Fibroblast of skin of scalp (primary cell): Measurements from ENCODE around the gene WWTR1.

Source experiments
- DNase-seq: peaks from one replicate; pipeline ENCODE4 v3.0.0-alpha.2; 2013

WWTR1 gene

GRCh38 chr3:149564079-149564478, 93.7 kb downstream of the WWTR1 start:
- DNase-seq = peak; percentile 76

DNA sequence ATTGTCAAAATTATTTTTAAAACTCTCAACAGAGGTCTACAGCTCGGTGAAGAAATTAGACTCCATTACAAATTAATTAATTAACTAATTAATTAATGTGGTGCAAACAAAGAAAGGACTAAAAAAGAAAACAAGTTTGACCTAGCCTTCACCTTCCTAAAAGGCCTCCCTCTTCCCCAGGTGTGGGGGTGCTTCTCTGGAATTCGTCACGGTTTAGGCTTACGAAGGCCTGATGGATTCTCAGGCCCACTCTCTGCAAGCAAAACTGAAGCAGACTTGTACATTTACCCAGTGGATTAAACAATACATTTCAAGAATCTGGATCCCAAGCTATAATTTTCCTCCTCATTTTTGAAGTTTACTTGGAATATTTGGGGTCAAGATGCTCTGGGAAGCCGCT, 94.7 kb downstream of the WWTR1 start:
- no peak for DNase-seq

- peak; percentile 49 for DNase-seq
These were observed 97.2 kb downstream of the WWTR1 start for GRCh38 chr3:149560617-149561016.

- DNase-seq = peak; percentile 58
These were observed 97.8 kb downstream of the WWTR1 start for GRCh38 chr3:149560001-149560400.

- DNase-seq = no peak
These were observed 98.3 kb downstream of the WWTR1 start for GRCh38 chr3:149559525-149559924.

GRCh38 chr3:149555927-149556326, 101.9 kb downstream of the WWTR1 start:
- DNase-seq = peak; percentile 68

- DNase-seq = peak; percentile 32
These were observed 103.0 kb downstream of the WWTR1 start for GRCh38 chr3:149554826-149555225.

DNA sequence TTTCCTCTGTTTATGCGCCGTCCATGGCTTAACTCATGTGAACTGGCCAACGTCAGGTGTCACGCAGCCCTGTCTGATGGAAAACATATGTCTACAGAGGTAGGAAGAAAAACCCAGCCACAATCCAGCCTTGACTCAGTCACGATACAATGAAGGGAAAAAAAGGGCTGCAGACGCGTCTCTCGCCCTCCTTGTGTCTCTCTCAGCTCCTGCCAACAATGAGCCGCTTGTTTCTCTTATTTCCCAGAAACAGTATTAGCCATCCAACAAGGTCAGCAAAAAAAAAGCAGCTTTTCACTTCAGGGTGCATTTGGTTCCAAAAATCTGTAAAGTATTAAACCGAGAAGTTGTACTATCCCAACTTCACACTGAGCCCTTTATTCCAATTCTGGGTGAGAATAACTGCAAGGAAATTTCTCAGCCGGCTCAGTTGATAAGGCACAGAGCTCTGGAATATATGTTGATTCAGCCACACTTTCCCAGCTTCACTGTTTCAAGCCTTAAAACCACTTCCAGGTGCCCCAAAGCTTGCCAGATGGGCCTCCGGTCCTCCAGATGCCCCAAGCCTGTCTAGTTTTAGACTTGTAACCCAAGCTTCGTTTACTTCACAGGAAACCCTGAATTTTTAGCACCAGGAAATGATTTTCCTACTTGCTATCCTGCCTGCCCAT, 103.9 kb downstream of the WWTR1 start:
- DNase-seq = peak; percentile 67

DNA sequence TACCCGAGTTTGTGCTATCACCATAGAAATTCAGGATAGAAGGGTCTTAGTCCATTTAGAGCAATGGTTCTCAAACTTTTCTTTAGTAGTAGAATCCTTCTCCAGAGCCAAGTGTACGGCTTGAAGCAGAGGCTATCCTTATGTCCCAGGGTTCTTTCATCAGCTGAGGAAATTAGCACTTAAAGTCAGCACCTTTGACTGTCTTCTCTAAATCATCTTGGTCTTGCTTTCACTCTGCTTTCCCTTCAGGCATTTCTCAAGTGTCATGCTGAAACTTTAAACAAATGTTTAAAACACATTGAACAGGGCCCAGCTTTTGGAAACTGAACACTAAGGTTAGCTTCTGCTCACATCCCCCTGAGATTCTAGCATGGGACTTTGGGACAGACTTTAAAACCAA, 105.1 kb downstream of the WWTR1 start:
- no peak for DNase-seq

GRCh38 chr3:149551500-149551899, 106.3 kb downstream of the WWTR1 start:
- no peak for DNase-seq

- DNase-seq = no peak
These were observed 109.2 kb downstream of the WWTR1 start for GRCh38 chr3:149548669-149549065.

DNA sequence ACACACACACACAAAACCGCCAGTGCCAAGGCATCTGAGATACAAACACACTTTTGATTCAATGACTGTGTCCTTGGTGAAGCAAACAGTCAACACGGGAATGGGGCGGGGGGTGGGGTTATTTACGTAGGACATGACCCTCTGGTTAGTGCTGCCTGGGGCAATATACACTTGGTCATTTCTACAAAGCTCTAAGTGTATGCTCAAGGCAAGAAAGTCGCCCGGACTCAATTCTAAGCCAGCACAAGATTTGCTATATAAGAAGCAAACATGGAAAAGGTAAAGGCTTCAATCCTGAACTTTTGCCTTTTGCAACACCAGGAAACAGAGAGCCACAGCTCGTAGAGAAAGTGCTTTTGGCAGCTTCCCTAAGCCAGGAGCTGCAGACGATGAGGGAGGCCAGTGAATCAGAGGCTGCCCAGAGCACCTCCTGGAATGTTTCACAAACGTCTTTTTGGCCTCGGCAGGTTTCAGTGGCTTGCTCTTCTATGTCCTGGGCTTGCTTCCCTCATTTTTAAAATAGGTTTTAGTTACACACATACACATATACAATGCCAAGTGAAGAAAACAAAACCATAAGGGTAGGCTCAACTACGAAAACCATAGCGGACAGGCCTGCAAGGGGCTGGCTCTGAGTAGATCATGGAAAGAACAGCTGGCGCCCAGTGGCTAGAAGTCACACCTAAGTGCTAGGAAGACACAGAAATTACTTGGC, 109.7 kb downstream of the WWTR1 start:
- DNase-seq = peak; percentile 63

DNA sequence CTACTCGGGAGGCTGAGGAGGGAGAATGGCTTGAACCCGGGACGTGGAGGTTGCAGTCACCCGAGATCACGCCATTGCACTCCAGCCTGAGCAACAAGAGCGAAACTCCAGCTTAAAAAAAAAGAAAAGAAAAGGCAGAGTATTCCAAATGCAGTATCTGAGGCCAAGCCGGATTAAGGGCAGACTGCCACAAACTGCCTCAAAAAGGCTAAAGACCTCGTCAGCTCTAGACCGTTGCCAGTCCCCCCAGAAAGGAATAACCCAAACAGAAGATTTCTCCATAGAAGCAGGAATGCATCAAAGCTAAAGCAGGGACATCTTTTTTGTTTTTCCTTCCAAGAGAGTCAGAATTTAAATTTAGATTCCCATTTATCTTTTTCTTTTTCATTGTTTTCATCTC, 110.4 kb downstream of the WWTR1 start:
- DNase-seq = no peak

- no peak for DNase-seq
These were observed 112.8 kb downstream of the WWTR1 start for GRCh38 chr3:149545049-149545448.

GRCh38 chr3:149542375-149543312, 115.2 kb downstream of the WWTR1 start:
- DNase-seq = peak; percentile 26

DNA sequence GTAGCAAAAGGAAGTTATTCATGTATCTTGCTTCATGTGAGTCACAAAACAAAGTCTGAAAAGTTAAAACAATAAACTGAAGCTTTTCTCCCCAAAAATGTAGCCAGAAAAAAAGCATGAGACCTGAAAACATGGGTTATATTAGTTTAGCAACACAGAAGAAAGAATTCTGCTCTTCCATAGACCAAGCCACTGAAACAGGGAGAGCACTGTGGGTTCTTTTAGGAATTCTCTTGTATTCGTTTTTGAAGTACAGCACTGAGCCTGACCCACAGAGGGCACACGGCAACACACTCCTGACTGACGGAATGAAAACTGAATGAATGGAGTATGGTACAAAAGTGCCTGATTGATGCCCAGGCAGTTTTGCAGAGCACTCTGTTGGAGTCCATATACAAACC, 116.7 kb downstream of the WWTR1 start:
- peak; percentile 72 for DNase-seq

GRCh38 chr3:149538371-149538770, 119.5 kb downstream of the WWTR1 start:
- no peak for DNase-seq

- DNase-seq = peak; percentile 71
These were observed 121.4 kb downstream of the WWTR1 start for GRCh38 chr3:149536429-149536828.

DNA sequence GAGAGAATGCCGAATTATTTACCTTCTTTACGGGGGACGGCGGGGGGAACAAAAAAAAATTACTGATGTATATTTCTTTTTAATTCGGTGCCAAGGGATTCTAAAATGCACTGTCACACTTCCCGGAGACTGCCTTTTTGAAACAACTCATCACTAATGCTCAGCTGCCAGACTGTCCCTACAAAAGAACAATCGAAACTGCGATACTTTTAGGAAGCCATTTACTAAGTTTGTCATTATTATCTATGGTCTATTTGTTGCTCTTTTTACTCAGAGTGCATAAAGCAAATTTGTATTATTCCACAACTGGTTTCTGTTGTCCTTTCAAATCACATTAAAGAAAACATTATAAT, 122.5 kb downstream of the WWTR1 start:
- DNase-seq = no peak

DNA sequence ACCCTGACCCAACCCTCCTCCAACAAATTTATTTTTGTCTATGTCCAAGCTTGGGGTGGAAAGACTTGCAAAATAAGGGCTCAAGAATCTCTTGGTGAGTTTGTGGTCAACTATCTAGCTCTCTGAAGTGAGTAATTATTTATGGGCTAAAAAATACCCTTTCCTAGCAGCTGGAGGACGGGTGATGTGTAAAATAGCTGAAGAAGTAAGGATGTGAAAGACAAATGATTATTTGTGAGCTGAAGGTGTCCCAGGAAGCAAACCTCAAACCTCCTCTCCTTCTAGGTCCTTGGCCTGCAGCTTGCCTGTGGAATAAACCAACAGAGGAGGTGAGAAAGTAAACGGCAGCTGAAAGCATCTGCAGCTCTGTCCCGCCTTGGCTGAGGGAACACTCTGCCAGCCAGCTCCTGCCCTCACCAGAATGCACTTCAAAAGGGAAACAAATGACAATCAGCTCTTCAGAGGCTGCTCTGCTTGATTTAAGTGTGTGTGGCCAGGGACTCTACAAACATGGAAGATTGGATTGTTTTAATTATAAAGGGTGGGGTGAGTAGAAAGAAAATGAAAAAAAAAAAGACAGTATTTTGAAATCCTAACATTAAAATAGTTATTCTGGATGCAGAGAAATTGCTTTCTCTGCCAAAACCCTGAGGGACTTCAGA, 123.0 kb downstream of the WWTR1 start:
- peak; percentile 36 for DNase-seq

- no peak for DNase-seq
These were observed 123.7 kb downstream of the WWTR1 start for GRCh38 chr3:149534082-149534481.

DNA sequence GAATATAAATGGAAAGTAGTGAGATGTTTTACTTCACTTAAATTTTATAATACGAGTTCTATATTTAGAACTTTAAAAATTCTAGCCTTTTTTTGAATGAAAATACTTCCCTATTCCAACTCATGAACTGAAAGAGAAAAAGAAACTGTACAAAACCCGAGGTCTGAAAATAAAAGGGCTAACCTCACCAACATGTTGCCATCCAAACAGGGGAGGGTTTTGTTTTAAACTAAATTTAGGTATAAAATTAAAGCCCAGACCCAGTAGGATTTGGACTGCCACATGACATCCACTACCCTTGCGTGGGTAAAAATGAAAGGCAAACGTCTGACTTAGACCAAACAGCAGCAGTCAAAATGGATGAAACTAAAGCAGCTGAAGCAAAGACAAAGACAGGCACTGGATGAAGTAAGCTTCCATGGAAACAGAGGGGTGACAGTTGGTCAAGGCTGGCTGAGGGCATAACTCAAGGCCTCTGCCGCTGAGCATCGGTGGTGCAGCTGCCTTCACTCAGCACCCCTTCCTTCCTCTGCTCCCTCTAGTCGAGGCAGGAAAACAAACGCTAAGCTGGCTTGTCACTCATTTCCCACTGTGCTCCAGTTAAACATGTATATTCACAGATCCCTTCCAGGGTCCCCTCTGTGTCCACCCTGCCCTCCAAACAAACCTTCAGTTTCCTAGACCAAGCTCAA, 125.2 kb downstream of the WWTR1 start:
- DNase-seq = no peak
